Left renal cortex interstitium (tissue), 4 donors: ENCODE data around the gene SIGLEC1. TPM values are rescaled to one million over a fixed set of nuclear protein-coding genes. Genes with fewer than 3 reads are reported as not detected.

ENCODE experiments used
- DNase-seq, 4 donors: peaks; one replicate each; pipeline ENCODE4 v3.0.0-alpha.2; 2013; ENCODE audit warnings: low read depth in 4 of 4, low spot score in 2 of 4, missing footprints in 1 of 4
- polyA plus RNA-seq, 4 donors: library from polyadenylated mRNA; unstranded; fragments of 120-200 nt; gene quantifications; one replicate each; pipeline ENCODE4 v1.2.1, GENCODE V29; 2013; ENCODE audit not compliant: insufficient read length in 4 of 4

SIGLEC1 gene
- polyA plus RNA-seq, 4 donors = 0.58 to 1.2 (median 0.93) TPM

GRCh38 chr20:3681352-3681930 lies 31.0 kb downstream of the SIGLEC1 start:
- no peak for DNase-seq

GRCh38 chr20:3680701-3681351 lies 31.6 kb downstream of the SIGLEC1 start:
- DNase-seq = no peak

GRCh38 chr20:3679749-3680700 lies 32.4 kb downstream of the SIGLEC1 start:
- DNase-seq = no peak

GRCh38 chr20:3678856-3679720 lies 33.3 kb downstream of the SIGLEC1 start:
- no peak for DNase-seq

GRCh38 chr20:3678198-3678597 lies 34.2 kb downstream of the SIGLEC1 start:
- DNase-seq = no peak

- no peak for DNase-seq
Observed at GRCh38 chr20:3677733-3678132, 34.7 kb downstream of the SIGLEC1 start.

GRCh38 chr20:3674995-3675900 lies 37.2 kb downstream of the SIGLEC1 start:
- DNase-seq = no peak

GRCh38 chr20:3674447-3674846 lies 38.0 kb downstream of the SIGLEC1 start:
- no peak for DNase-seq

- DNase-seq = no peak
Observed at GRCh38 chr20:3673221-3674070, 39.0 kb downstream of the SIGLEC1 start.

- DNase-seq = no peak
Observed at GRCh38 chr20:3672547-3673171, 39.7 kb downstream of the SIGLEC1 start.

- DNase-seq = no peak
Observed at GRCh38 chr20:3671986-3672546, 40.3 kb downstream of the SIGLEC1 start.

- no peak for DNase-seq
Observed at GRCh38 chr20:3670945-3671344, 41.5 kb downstream of the SIGLEC1 start.

- no peak for DNase-seq
Observed at GRCh38 chr20:3670511-3670910, 41.9 kb downstream of the SIGLEC1 start.

- no peak for DNase-seq
Observed at GRCh38 chr20:3669710-3670367, 42.6 kb downstream of the SIGLEC1 start.

- DNase-seq = no peak
Observed at GRCh38 chr20:3667434-3668037, 44.9 kb downstream of the SIGLEC1 start.

GRCh38 chr20:3663858-3664257 lies 48.5 kb downstream of the SIGLEC1 start:
- no peak for DNase-seq
